Stimulated activated CD4-positive, alpha-beta T cell treated with anti-CD3 and anti-CD28 coated beads, Interleukin-2, amount 100 ng/mL, for 48 hours (primary cell): ENCODE data around the gene DNPEP.
"Not testable (repeated sequence)": the region's sequence is repeated elsewhere in the genome, so short reads cannot be mapped to it uniquely, and the experiment has no call there.

Experiments used
- DNase-seq, 2 donors: peaks; one replicate each; pipeline ENCODE4 v3.0.0-alpha.2; 2020

The DNPEP gene

DNA sequence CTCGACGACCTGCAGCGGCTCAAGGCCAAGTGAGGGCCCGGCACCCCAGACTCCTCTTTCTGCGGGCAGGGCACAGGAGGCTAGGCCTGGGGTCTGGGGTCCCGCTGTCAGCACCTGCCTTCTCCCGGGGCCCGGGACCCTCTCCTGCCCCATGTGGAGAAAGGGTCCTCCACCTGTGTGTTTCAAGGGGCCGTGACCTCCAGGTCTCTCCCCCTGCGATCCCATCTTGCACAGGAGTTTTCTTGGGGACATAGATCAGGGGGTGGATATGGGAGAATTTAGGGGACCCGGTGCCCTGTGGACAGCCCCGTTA lies 31.3 kb upstream of the DNPEP start:
- no peak for DNase-seq

DNA sequence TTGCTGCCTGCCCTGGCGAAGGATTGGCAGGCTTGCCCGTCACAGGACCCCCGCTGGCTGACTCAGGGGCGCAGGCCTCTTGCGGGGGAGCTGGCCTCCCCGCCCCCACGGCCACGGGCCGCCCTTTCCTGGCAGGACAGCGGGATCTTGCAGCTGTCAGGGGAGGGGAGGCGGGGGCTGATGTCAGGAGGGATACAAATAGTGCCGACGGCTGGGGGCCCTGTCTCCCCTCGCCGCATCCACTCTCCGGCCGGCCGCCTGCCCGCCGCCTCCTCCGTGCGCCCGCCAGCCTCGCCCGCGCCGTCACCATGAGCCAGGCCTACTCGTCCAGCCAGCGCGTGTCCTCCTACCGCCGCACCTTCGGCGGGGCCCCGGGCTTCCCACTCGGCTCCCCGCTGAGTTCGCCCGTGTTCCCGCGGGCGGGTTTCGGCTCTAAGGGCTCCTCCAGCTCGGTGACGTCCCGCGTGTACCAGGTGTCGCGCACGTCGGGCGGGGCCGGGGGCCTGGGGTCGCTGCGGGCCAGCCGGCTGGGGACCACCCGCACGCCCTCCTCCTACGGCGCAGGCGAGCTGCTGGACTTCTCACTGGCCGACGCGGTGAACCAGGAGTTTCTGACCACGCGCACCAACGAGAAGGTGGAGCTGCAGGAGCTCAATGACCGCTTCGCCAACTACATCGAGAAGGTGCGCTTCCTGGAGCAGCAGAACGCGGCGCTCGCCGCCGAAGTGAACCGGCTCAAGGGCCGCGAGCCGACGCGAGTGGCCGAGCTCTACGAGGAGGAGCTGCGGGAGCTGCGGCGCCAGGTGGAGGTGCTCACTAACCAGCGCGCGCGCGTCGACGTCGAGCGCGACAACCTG lies 30.7 kb upstream of the DNPEP start, which contains the start of gene DES:
TSS of gene DES (plus strand) at position 223 of the 857 bp plus-strand sequence. CDS start at position 309, 86 bp downstream.
- DNase-seq = no peak

DNA sequence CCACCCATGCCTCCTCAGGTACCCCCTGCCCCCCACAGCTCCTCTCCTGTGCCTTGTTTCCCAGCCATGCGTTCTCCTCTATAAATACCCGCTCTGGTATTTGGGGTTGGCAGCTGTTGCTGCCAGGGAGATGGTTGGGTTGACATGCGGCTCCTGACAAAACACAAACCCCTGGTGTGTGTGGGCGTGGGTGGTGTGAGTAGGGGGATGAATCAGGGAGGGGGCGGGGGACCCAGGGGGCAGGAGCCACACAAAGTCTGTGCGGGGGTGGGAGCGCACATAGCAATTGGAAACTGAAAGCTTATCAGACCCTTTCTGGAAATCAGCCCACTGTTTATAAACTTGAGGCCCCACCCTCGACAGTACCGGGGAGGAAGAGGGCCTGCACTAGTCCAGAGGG lies 29.7 kb upstream of the DNPEP start:
- no peak for DNase-seq

DNA sequence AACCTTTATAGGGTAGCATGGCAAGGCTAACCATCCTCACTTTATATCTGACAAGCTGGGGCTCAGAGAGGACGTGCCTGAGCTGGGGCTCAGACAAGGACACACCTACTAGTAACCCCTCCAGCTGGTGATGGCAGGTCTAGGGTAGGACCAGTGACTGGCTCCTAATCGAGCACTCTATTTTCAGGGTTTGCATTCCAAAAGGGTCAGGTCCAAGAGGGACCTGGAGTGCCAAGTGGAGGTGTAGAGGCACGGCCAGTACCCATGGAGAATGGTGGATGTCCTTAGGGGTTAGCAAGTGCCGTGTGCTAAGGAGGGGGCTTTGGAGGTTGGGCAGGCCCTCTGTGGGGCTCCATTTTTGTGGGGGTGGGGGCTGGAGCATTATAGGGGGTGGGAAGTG lies 29.2 kb upstream of the DNPEP start:
- no peak for DNase-seq

DNA sequence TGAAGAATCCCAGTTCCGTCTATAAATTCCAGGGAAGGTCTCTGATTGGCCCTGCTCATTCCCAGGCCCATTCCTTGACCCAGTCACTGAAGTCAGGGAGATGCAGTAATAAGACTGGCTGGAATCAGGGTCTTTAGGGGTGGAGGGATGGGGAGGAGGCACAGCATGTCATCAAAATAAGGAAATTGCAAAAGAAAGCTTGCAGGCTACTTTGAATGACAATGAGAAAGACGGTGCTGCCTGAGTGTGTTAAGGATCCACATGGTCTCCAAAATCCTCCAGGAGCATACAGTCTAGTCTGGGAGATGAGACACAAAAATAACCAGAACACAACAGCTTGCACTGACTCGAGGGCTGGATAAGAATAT lies 28.5 kb upstream of the DNPEP start:
- DNase-seq = no peak

DNA sequence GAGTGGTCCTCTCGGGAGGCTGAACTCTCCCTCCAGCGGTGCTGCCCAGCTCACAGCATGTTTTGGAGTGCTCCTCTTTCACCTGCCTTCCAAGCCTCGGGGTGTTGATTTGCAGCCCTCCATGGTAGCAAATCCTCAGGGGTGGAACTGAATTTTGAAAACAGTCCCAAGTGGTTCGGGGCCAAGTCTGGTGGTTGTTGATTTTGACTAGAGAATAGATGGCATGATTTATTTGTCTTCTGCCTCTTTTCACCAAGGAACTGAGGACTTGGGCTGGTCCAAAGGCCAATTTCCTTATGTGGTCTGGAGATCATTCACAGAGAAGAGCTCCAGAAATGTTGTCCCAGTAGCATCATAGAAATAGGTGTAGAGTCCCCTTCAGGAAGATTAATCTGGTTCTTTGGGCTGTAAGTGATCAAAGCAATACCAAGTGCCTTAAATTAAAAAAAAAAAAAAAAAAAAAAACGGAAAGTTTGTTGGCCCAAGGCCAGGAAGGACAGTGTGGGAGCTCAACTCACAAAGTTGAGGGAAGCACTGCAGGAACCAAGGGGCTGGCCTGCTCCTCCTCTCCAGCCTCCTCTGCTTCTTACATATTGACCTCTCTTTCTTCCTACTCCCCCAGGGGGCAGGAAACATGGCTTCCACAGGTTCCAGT lies 28.0 kb upstream of the DNPEP start:
- no peak for DNase-seq

DNA sequence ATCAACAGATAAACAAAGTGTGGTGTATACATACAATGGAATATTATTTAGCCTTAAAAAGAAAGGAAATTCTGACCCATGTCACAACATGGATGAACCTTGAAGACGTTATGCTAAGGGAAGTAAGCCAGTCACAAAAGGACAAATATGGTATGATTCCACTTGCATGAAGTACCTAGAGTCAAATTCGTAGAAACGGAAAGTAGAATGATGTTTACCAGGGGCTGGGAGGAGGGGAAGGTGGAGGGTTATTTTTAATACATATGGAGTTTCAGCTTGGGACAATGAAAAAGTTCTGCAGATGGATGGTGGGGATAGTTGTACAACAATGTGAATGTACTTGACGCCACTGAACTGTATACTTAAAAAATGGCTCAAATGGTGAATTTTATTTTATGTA lies 27.1 kb upstream of the DNPEP start:
- no peak for DNase-seq

DNA sequence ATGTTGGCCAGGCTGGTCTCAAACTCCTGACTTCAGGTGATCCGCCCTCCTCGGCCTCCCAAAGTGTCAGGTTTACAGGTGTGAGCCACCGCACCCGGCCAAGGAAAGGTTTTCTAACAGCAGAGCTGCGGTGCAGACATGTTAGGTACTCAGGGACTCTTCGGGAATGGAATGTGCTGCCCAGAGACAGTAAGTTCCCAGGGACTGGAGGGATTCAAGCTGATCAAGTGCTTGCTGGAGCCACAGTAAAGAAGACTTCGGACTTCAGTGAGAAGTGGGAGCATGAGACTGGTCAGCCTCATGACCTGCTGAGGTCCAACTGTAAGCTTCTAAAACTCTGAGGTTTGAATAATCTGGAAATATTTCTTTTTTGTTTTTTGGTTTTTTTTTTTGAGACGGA lies 22.7 kb upstream of the DNPEP start:
- no peak for DNase-seq

DNA sequence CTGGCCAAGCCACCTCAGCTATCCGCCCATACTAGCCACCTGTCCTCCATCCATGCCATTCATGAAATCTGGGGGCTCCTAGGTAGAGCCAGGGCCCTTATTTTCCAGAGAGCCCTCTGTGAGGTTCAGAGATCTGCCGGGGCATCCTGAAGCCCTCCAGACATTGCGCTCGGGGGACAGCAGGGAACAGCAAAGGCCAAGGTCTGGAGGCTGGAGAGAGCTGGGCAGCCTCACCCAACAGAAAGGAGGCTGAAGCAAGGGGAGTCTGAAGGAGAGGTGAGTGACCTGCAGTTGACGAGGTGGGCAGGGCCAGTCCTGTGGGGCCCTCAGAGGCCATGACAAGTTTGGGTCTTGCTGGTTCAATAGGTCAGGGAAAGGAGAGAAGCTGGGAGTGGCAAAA lies 21.9 kb upstream of the DNPEP start:
- no peak for DNase-seq

DNA sequence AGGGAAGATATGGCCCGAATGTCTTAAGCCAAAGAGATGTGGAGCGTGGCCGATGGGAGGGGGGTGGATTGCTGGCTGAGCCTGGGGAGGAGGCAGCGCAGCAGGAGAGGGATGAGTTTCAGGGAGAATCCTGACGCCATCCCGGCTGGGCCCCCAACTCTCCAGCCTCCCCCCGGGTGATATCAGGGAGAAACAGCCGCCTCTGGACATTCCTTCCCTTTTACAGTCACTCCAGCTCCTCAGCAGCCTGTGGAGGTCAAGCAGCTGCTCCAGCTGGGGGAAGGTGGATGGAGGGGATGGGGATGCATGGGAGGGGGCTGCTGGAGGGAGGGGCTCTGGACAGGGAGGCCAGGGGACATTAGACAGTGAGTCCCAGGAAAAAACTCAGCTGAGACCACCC lies 20.9 kb upstream of the DNPEP start:
- no peak for DNase-seq

DNA sequence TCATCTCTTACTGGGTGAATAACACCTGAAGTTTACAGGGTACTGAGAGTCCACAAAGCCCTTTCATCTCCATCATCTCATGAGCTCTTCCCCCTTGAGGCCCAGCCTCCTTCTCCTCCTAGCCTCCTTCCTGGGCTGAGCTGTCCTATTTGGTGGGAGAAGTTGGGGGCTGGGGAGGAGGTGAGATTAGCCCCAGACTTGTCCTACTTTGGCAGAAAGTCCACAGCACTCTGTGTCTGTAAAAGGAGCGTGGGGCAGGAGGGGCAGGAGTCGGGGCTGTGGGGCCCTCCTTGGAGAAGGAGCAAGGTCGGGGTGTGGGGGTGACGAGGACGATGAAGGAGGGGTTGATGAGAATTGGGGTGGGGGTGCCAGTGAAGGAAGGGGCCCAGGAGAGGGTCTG lies 20.5 kb upstream of the DNPEP start:
- DNase-seq = no peak

DNA sequence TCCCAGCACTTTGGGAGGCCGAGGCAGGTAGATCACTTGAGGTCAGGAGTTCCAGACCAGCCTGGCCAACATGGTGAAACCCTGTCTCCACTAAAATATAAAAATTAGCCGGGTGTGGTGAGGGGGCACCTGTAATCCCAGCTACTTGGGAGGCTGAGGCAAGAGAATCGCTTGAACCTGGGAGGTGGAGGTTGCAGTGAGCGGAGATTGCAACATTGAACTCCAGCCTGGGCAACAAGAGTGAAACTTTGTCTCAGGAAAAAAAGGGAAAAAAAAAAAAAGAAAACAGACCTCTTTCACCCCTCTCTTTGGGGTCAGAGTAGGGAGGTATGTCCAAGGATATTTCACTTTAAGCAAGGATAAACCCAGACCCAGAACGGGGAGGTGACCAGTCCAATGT lies 19.6 kb upstream of the DNPEP start:
- DNase-seq = not testable (repeated sequence)

DNA sequence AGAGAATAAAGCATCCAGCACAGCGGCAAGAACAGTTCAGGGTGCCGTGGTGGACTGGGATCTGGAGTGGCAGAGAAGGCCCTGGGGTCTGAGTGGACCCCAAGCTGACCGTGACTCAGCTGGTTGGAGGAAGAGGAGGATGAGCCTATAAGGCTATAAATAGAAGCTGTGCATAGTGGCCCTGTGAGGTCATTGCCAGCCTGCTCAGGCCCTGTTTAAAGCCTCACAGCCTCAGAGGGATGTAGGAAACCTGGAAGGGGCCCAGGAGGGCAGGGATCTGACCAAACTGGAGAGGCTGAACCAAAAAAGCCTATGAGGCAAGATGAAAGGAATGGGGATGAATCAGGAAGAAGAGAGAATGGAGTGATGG lies 19.1 kb upstream of the DNPEP start:
- no peak for DNase-seq

DNA sequence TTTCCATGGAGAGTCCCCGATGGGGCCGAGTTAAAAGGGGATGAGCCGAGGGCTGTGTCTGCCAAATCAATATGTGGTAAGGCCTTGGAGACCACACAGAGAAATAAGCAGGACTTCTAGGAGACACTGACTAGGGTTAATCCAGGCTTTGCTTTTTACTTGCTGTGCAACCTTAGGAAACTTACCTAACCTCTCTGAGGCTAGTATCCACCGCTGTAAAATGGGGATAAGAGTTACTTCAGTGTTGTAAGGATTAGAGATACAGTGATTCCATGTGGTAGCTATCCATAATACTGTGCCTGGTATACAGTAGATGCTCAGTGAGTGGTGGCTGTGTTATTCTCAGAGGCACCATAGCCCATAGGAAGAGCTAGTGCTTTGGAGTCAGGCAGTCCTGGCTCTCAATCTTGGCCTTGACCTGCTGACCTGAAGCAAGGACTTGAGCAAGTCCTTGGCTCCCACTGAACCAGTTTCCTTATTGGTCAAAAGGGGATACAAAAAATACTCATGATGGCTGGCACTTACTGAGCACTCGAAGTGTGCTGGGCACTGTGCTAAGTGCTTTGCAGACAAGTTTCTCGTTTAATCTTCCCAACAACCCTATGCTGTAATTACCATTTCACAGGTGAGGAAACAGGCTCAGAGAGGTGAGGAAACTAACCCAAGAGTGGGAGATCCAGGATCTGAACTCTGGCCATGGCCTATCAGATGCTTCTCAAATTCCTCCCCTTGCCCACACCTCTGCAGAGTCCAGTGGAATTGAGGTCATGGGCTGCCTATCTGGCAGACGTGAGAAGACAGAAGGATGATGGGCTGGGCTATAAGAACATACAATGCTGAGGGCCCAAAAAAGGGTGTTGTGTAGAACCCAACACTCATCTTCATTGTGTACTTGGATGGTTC lies 18.5 kb upstream of the DNPEP start:
- no peak for DNase-seq

DNA sequence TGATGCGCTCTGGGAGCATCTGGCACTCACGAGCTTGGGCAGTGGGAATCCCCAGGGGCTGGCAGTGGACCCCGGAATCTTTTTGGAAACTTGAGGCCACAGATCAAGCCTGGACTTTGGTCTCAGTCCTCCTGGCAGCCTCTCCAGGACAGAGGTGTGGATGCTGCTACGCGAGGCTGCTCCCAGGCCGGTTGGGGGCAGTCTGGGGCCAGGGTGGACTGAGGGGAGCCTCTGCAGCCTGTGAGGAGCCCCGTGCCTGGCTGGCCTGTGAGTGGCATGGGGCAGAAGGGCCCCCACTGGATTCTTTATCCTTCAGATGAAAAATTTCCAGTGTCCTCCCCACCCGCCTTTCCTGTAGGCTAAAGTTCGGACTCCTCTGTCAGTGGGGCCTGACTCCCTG lies 17.7 kb upstream of the DNPEP start:
- no peak for DNase-seq

DNA sequence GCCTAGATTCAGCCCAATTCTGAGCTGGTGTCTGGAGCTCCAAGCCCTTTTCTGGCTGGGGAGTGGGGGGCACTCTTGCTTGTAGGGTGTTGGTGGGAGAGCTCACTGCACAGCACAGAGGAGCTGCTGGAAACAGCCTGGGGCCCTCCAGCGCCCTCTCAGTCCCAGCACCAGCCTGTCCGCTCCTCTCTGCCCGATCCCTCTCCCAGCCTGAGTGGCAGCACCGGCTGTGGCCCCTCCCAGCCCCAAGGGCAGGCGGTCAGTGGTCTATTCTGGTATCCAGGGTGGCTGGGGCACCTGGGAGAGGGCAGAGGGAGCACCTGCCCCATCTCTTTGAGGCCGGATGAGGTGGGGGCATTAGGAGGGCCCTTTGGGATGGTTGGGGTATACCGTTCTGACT lies 17.2 kb upstream of the DNPEP start:
- no peak for DNase-seq

DNA sequence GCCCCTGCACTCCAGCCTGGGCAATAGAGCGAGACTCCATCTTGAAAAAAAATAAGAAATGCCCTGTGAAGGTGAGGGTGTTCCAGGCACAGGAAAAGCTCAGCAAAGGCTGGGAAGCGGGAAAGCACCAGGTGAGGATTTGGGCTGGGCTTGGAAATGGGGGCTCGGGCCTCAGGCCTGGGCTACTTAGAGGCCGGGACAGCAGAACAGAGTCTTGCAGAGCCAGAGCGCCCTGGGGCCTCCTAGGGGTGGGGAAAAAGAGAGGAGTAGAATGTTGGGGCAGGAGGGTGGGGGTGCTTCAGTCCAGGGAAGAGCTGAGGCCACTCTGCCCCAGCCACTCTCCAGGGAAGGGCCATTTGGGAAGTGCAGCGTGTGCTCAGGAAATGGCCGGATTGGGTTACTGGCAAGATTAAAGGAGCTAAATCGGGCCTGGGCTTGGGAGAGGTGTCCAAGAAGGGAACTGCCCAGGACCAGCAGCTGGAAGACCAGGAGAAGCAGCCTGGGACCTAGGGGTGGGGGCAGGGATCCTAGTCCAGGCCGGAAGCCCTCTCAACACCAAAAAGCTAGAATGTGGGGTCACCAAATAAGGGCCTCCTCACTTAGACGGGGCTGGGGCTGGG lies 16.7 kb upstream of the DNPEP start:
- no peak for DNase-seq

DNA sequence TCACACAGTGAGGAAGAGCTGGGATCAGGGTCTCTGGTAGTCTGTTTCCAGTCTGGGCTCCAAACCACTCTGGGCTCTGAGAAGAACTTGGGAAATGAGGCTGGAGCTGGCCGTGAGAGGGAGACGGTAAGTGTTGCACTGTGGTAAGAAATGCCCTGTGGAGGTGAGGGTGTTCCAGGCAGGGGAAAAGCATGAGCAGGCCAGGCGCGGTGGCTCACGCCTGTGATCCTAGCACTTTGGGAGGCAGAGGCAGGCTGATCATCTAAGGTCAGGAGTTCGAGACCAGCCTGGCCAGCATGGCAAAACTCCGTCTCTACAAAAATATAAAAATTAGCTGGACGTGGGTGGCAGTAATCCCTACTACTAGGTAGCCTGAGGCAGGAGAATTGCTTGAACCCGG lies 16.1 kb upstream of the DNPEP start:
- no peak for DNase-seq

DNA sequence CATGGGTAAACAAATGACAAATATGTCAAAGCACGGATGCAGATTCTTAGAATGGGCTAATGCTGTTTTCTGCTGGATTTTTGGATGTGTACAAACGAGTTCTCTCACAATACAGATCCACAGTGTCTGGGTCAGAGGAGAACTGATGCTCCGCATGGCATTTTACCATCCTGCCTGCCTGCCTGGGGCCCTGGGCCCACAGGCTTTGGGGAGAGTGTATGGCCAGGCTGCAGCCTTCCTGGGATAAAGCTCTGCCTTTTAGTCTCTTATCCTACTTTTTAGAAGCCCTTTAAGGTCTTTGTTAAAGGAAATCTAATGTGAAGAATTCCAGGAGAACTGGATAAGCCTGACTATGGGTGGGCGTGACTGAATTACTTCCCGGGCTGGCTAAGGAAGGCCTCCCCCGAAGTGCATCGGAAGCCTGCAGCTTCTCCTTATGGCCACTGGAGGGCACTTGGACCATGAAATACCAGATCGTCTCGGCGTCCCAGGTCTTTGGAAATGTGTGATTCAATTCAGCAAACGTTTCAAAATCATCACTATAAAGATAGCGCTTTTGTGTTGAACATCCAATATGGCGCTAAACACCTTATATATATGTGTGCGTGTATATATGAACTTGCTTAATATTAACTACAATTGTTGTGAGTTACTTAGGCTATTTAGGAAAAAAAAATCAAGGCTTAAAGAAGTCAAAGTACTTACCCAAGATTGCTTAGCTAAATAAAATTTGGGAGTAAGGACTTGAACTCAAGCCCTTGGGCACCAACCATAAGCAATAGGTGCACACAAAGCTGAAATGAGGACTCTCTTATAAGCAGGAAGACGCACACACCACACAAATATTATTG lies 15.2 kb upstream of the DNPEP start:
- peak; percentile 48 to 51 for DNase-seq

DNA sequence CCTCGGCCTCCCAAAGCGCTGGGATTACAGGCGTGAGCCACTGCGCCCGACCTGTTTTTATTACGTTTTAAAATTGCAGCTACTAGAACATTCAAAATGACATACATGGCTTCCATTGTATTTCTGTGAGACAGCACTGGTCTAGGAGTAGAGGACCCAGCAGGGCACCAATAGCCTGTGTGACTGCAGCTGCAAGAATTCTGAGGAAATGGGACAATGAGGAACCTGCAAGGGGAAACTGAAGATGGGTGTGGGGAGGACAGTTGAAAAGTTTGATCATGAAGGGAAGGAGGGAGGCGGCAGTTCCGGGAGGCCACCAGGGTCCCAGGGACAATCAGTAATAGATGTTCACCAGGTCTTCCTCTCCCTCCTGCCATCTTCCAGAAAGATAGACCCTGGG lies 13.9 kb upstream of the DNPEP start:
- no peak for DNase-seq

DNA sequence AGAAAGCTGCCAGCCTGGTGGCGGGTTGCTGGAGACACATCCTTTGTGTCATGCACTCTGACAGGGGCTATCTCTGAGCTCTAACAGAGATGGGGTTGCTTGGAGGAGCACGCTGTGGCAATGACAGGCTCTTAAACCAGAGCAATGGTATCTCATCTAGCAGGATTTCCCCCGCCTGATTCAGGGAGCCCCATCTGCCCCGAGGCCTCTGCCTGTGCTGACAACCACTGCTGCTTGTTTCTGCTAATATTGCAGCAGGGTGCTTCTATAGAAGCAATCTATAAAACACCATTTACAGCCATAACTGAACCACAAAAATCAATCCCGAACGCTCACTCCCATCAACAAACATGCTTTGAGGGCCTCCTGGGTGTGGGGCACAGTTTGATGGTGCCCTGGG lies 12.8 kb upstream of the DNPEP start:
- DNase-seq = no peak

DNA sequence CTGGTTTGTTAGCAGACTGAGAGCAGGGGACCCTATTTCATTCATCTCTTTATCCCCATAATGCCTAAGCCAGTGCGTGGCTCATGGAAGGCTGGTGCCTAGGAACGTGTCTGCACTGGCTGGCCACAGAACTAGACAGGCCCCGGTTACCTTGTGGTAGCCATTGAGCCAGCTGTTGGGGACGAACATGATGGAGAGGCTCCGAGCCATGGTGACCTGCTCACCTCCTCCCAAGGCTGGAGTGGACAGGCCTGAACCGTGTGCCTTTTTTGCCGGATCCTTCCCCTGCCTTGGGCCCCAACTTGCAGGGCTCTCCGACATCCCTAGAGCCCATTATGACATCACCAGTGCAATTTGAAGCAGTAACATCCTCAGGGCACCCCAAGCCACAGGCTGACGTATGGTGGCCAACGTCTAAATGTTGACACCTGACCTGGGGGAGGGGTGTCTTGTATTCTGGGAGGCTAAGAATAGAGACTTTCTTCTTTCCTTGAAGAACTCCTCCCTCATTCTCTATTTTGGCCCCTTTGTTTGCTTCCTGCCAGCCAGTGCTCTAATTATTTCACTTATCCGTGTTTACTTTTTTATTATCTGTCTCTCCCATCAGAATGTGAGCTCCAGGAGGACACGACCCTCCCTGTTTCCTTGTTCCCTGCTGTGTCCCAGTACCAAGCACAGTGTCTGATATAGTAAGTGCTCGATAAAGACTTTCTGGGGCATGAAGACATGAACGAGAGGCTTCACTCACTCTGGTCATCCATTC lies 12.2 kb upstream of the DNPEP start:
- no peak for DNase-seq
